Hepatocyte (in vitro differentiated cells): ENCODE results near the gene OPN3.

ENCODE experiments used
- CTCF ChIP-seq: fragments of 200-600 bp; sonication (generic); IDR thresholded peaks from 2 replicates; pipeline ENCODE4 v1.5.1; 2016; ENCODE audit warnings: antibody characterized with exemption, mild to moderate bottlenecking; ENCODE audit not compliant: poor library complexity
- EZH2 ChIP-seq: fragments of 200-600 bp; sonication (generic); IDR thresholded peaks from 2 replicates; pipeline ENCODE4 v1.6.1; 2016; ENCODE audit warnings: antibody characterized with exemption, mild to moderate bottlenecking, borderline replicate concordance
- EZH2phosphoT487 ChIP-seq: fragments of 200-600 bp; sonication (generic); IDR thresholded peaks from one replicate; pipeline ENCODE4 v1.6.1; 2018; ENCODE audit warnings: antibody characterized with exemption, mild to moderate bottlenecking, low read depth, moderate library complexity; ENCODE audit not compliant: unreplicated experiment, severe bottlenecking

GRCh38 chr1:241646201-241646600 lies 6.0 kb upstream of the OPN3 start:
- TF ChIP-seq CTCF (no peak), EZH2phosphoT487 (no peak), EZH2 (no peak)
